Caki2 (cell line): Measurements from ENCODE around the gene ZNF547. TPM values are rescaled to one million over a fixed set of nuclear protein-coding genes. Genes with fewer than 3 reads are reported as not detected.
A peak's percentile ranks its signal among the peaks of the same experiment; 100 is the strongest.

Source experiments
- DNase-seq: peaks from one replicate; pipeline ENCODE4 v3.0.0-alpha.2; 2015; ENCODE audit warnings: low read depth
- in situ Hi-C: cut with HindIII; loops from 2 replicates; pipeline ENCODE4 v1.10.0; 2016; ENCODE audit warnings: low sequenced_read_pairs, low pct_unique_long_range_greater_than_20kb, mixed read lengths
- total RNA-seq: library from RNA; depleted of rRNA; stranded (reverse); fragments of >200 nt; shearing (Covaris generic); gene quantifications from 2 replicates; pipeline ENCODE4 v1.2.3, GENCODE V29; 2014; ENCODE audit warnings: low replicate concordance; rRNA removed

The ZNF547 gene
- 3.1 and 8.7 TPM in 2 replicates for total RNA-seq

DNA sequence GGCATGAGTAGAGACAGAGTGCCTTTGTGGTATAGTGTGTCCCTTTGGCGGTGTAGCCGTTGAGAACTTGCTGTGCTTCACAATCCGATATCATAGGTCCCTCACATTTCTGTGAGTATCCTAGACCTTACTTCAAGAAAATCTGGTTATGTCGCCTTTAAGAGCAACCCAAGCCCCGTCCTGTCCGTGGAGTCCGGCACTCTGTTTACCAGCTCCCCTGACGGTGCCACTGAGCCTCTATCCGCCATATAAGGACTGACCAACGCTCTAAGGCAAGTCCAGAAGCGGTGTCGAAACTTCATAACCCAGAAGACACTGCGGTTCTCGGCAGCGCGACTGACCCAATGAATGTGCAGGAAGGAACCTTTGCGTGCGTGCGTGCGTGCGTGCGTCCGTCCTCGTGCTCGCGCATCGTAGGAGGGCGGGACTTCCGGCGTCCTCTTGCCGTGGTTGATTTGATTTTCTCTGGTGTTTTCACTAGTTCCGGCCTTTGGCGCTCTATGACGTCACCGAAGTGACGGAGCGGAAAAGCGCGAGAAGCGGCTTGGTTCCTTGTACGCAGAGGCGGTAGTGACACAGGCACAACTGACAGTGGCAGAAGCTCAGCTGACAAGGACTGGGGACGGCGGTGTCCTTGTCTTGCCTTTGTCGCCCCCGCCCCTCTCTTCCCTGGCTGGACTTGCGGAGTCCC lies at the start of gene ZNF547, which contains the start of gene TRAPPC2B:
TSS of gene ZNF547 (plus strand) at position 555 of the 691 bp plus-strand sequence. CDS start 5,005 bp downstream, outside the sequence.
TSS of gene TRAPPC2B (plus strand) at position 555 of the 691 bp plus-strand sequence. CDS start 1,283 bp downstream, outside the sequence.
- DNase-seq = peak; percentile 100
- in situ Hi-C loops = no loop called here

DNA sequence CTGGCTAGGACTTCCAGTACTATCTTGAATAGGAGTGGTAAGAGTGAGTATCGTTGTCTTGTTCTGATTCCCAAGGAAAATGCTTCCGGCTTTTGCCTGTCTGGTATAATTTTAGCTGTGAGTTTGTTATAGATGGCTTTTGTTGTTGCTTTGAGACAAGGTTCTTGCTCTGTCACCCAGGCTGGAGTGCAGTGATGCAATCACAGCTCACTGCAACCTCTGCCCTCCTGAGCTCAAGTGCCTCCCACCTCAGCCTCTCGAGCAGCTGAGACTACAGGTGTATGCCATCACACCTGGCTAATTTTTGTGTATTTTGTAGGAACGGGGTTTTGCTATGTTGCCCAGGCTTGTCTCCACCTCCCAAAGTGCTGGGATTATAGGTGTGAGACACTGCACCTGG lies 49.2 kb upstream of the ZNF547 start:
- in situ Hi-C loops = no loop called here
- DNase-seq = no peak

DNA sequence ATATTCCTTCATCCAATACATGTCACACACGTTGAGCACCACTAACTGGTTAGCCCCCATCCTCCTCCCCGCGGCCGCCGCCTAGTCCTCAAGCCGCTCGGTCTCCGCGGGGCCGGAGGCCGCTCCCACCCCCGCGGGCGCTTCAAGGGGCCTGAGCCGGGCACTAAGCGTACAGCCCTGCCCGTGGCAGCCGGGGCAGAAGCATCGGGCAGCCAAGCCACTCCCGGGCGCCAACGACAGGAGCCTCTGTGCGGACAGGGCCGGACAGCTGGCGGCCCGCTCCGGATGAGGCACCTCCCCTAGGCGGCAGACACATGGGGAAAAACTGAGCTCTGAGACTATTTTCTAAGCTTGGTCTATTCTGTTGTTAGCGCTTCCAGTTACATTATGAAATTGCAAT lies 45.8 kb upstream of the ZNF547 start:
- in situ Hi-C loops = no loop called here
- DNase-seq = no peak

DNA sequence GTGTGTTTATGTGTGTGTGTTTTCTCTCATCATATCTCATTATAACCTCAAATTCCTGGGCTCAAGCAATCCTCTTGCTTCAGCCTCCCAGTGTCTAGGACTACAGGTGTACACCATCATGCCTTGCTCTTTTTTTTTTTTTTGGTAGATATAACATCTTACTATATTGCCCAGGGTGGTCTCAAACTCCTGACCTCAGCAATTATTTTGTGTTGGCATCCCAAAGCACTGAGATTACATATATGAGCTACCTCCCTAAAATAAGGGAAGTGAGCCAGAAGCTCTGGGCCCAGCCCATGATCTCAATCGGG lies 43.5 kb upstream of the ZNF547 start:
- no peak for DNase-seq
- in situ Hi-C loops = no loop called here

DNA sequence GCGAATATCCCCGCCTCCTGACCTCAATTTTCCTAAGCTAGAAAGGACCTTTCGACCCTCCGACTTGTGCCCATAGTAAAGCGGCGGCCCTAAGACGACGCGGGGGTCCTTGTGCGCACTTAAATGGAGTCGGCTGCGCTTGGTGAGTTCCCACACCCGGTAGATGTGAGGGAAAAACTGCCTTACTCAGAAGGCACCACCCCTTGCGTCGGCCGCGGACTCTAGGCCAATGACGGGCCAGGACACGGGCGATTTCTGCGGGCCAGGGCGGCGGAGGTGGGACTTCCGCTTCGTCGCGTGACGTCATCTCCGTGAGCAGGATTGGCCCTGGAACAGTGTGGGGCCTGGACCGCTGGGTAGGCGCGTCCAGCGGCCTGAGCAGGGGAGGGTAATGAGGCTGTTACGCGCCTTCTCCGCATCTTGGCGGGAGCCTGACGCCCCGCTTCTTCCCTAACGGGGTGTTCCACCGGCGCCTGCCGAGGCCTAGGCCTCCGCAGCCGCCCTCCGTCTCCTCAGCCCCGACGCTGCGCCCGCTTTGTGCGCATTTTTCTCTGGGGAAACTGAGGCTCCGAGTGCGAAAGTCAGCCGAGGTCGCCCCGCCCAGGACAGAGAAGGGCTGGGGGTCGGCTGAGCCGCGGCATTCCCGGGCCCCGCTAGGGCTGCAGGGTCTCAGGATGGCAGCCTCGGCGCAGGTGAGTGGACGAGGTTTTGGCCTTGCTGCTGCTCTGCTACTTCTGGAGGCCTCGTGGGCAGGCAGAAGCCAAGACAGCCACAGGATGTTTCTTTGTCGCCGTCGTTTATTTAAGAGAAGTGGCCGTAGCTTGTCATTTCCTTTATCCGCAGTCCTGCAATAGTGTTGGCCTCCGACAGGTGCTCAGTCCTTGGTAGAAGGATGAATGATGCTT lies 42.9 kb upstream of the ZNF547 start, which contains the start of gene ZNF543:
TSS of gene ZNF543 (plus strand) at position 293 of the 905 bp plus-strand sequence. CDS start at position 675, 382 bp downstream.
- DNase-seq = peak; percentile 94
- in situ Hi-C loops = no loop called here

DNA sequence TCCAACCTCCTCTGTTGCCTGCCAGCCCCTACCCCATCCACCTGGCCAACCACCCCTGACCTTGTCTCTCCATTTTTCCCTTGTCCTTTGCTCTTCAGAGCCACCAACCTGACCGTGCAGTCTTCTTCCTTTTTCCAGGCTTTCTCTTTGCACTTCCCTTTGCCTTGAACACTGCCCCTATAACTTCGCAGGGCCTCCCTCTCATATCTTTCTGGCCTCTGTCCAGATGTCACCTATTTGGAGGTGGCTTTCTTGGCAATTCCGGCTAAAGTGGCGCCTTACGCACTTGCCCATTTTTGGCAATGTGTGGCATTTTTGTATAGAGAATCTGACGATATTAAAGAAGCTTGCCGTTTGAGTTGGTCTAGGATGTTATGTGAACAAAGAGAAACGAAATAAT lies 42.2 kb upstream of the ZNF547 start:
- DNase-seq = no peak
- in situ Hi-C loops = no loop called here

DNA sequence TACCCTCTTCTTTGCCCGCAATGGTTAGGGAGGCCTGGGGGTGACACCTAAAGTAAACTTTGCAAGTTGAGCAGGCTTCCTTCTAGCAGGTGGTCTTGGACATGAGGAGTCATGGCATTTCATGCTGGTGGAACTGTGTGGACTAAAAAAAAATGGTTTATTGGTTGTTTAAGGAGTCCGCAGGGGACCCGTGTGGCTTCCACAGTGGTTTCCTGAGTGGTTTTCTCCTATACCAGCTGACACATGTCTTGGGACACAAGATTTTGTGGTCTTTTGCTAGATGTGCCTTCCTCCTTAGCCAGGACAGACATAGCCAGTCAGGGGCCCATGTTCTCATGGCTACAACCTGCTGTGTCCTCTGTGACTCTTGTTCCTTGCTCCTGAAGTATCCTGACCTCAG lies 41.6 kb upstream of the ZNF547 start:
- in situ Hi-C loops = no loop called here
- no peak for DNase-seq

DNA sequence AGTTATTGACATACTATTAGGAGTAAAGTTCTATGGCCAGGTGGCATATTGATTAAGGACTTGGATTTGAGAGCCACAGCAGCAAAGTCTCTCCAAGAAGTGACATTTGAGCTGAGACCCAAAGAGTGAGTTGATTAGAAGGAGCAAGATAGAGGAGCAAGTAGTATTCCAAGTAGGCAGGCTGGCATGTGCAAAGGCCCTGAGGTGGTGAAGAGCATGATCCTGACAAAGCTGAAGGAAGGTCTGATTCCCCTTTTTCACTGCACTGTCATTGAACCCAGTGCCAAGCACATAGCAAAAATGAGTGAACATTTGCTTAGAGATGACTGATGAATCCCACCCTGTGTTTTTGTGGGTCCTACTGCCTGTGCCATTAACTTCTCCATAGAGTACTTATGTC lies 38.4 kb upstream of the ZNF547 start:
- DNase-seq = no peak
- in situ Hi-C loops = no loop called here

DNA sequence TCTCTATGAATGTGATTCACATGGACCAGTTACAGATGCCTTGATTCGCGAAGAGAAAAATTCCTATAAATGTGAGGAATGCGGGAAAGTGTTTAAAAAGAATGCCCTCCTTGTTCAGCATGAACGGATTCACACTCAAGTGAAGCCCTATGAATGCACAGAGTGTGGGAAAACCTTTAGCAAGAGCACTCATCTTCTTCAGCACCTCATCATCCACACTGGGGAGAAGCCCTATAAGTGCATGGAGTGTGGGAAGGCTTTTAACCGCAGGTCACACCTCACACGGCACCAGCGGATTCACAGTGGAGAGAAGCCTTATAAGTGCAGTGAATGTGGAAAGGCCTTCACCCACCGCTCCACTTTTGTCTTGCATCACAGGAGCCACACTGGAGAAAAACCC lies 35.4 kb upstream of the ZNF547 start:
- DNase-seq = no peak
- in situ Hi-C loops = no loop called here

DNA sequence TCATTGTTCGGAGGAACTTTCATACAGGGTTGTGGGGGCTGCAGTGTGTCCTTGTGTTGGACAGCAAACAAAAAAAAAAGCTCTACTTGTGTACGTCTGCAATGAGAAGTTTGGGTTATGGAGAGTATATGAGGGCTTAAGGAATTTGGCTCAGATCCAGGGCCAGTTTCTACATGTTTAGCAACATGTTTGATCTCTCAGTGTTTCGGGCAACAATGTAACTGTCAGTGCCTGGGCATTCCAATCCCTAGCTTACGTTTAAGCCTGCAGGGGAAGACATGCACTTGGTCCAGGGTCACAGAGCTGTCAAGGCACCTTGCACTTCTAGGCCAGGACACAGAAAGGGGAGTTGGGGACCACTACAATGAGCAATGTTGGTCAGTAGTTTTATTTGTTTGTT lies 29.2 kb upstream of the ZNF547 start:
- in situ Hi-C loops = no loop called here
- DNase-seq = no peak

DNA sequence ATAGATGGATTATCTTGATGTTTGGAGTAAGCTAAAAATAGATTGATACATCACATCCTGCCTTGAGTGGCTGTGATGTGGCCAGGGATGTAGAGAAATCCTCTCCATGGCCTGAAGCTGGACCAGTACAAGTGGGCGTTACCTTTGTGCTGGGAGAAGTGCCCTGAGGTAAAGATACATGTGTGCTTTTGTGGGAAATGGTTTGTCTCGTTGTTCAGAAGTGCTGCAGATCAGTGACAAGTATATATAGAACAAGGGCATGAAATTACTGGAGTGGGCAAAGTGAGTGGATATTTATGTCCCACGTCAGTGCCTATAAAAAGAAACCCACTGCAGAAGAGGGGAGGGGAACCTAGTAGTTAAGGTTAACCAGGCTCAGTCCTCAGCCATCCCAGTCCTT lies 24.5 kb upstream of the ZNF547 start:
- no peak for DNase-seq

DNA sequence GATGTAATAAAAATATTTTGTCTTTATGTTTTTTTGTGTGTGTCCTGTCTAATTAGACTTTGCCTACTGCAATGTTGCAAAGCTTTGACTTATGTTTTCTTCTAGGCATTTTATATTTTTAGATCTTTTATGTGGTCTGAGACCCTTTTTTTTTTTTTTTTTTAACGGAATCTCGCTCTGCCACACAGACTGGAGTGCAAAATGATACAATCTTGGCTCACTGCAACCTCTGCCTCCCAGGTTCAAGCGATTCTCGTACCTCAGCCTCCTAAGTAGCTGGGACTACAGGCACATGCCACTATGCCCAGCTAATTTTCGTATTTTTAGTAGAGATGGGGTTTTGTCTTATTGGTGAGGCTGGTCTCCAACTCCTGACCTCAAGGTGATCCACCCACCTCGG lies 20.8 kb upstream of the ZNF547 start:
- no peak for DNase-seq
- in situ Hi-C loops = no loop called here

More for the DNA sequence above, 24.5 kb upstream of the ZNF547 start:
- in situ Hi-C loops = no loop called here

DNA sequence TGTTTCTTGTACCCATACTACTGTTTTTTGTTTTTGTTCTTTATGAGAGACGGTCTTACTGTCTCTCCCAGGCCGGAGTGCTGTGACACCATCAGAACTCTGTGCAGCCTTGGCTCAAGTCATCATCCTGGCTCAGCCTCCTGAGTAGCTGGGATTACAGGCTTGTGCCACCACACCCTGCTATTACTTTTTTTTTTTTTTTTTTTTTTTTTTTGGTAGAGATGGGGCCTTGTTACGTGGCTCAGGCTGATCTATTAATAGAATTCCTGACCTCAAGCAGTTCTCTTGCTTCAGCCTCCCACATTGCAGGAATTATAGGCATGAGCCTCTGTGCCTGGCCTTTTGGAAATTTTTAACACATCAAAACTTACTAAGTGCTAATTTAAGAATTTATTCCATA lies 15.2 kb upstream of the ZNF547 start:
- DNase-seq = no peak
- in situ Hi-C loops = no loop called here

DNA sequence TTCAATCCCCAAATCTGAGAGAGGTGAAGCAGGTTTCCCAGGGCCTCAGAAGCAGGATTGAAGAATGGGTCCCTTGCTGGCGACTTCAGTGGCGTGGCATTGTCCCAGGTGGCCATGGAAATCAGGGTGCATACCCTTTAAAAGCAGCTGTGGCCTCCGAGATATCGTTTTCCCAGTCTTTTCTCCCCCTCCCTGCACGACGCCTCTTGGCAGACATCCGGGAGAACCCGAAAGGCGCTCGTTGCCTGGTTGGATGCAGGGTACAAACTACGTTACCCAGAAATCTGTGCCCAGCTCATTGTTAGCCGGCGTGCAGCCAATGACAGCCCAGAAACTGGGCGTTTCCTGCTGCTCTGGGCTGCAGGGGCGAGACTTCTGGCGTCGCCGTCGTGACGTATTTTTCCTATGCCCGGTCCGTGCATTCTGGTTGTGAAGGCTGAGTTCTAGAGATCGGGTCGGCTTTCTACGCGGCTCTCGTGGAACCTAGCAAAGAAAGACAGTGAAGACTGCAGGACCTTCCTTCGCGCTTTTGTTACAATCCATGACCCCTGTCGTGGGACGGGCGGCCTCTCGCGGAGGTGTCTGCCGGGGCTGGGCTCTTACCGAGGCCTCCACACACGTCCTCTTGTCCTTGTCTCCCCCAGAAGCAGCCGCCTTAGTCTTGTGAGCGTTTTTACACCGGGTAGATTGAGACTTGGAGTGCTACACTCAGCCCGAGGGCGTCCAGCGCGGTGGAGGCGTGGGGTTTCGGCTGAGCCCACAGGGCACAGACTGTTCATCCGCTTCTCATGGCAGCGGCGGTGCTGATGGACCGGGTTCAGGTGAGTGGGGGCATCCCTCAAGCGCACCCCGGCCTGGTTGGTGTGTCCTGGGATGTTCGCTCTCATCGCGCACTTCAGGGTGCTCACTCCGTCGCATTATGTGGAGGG lies 12.2 kb upstream of the ZNF547 start, which contains the start of gene ZNF304:
TSS of gene ZNF304 (plus strand) at position 395 of the 929 bp plus-strand sequence. CDS start at position 789, 394 bp downstream.
- peak; percentile 92 for DNase-seq
- in situ Hi-C loops = no loop called here

DNA sequence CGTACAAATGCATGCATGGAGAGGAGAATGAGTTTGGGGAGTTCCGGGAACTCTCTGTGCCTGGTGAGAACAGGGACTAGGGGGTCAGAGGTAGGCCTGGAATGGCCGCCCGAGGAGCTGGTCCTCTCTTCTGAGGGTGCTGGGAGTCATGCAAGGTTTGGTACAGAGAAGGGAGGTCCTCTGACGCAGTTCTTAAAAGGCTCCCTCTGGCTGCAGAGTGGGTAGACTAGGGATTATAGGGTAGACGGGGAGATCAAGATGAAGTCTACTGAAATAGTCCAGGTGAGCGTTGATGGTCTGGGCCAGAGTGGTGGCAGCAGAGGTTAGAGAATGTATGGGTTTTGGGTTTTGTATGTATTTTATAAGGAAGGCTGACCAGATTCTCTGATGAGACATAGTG lies 11.5 kb upstream of the ZNF547 start:
- no peak for DNase-seq
- in situ Hi-C loops = no loop called here

DNA sequence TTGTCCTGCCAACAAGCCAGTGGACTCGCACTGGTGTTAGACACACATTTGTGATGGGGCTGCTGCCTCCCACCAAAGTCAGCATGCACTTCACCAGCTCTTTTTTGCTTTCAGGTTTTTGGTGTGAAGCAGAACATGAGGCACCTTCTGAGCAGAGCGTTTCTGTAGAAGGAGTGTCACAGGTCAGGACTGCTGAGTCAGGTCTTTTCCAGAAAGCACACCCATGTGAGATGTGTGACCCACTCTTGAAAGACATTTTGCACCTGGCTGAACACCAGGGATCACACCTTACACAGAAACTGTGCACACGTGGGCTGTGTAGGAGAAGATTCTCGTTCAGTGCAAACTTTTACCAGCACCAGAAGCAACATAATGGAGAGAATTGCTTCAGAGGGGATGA lies 7.4 kb upstream of the ZNF547 start:
- no peak for DNase-seq

DNA sequence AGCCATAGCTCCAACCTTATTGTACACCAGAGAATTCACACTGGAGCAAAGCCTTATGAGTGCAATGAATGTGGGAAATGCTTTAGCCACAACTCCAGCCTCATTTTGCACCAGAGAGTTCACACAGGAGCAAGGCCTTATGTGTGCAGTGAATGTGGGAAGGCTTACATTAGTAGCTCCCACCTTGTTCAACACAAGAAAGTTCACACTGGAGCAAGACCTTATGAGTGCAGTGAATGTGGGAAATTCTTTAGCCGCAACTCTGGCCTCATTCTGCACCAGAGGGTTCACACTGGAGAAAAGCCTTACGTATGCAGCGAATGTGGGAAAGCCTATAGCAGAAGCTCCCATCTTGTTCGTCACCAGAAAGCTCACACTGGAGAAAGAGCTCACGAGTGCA lies 5.9 kb upstream of the ZNF547 start:
- DNase-seq = no peak
- in situ Hi-C loops = no loop called here

More for the DNA sequence above, 7.4 kb upstream of the ZNF547 start:
- in situ Hi-C loops = no loop called here

DNA sequence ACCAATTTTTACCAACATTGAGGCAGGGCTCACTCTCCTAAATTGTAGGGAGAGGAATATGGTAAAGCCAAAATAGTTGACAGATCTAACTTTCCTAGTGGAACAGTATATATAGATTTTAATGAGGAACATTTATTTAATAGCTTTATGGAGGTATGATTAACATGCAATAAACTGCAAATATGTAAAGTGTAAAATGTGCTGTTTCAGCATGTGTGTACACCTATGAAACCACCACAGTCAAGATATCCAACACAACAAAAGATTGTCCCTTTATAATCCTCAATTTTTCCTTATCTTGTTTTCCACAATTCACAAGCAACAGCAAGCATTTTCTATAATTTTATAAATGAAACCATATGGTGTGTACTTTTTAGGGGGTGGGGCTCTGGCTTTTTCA lies 4.1 kb upstream of the ZNF547 start:
- DNase-seq = no peak
- in situ Hi-C loops = no loop called here
